ENCODE measurements around the gene PRND. TPM values are rescaled to one million over a fixed set of nuclear protein-coding genes. Genes with fewer than 3 reads are reported as not detected.
A peak's percentile ranks its signal among the peaks of the same experiment; 100 is the strongest.

PRND gene
- total RNA-seq, 1 experiment from 2014 or later, result not detected

GRCh38 chr20:4697831-4698221, 23.9 kb upstream of the PRND start:
- no peak overlapping the region for H3K4me3 Mint-ChIP-seq (ENCODE audit: unreplicated experiment)
- H3K27me3 Mint-ChIP-seq (ENCODE audit: insufficient read depth, unreplicated experiment), result no peaks in the 10 kb centered on the region
- peaks cover 32% of the 10 kb centered on the region for H3K4me1 Mint-ChIP-seq (ENCODE audit: insufficient read depth, unreplicated experiment)
- ChIA-PET POLR2A (interaction anchor here (0.6 to 1.1 kb wide), 5 partner anchors 13 to 631 kb away, joined by 3 to 4 read pairs (median 3); no protein-coding TSS in a partner anchor), CTCF (interaction anchor here (1.2 to 2.8 kb wide), 5 partner anchors 9 to 89 kb away, joined by 3 to 10 read pairs (median 4); no protein-coding TSS in a partner anchor)
- H3K27ac Mint-ChIP-seq (ENCODE audit: low read depth, unreplicated experiment), result peak overlapping the region; percentile 13
- no peak for DNase-seq (ENCODE audit: unreplicated experiment)
- H3K9me3 Mint-ChIP-seq (ENCODE audit: unreplicated experiment), result no peaks in the 10 kb centered on the region
- intact Hi-C loops (cut with micrococcal nuclease), result no loop called here
- no TSS peak for BruUV-seq (replicated peaks)
- peaks cover 65% of the 10 kb centered on the region for H3K36me3 Mint-ChIP-seq (ENCODE audit: insufficient read depth, unreplicated experiment)
- TF ChIP-seq CTCF (IDR thresholded peaks at IDR 0.05; ENCODE audit: unreplicated experiment), result no peak

GRCh38 chr20:4699216-4699615, 22.5 kb upstream of the PRND start:
- Mint-ChIP-seq H3K9me3 (ENCODE audit: unreplicated experiment) (no peaks in the 10 kb centered on the region), H3K4me3 (ENCODE audit: unreplicated experiment) (no peak overlapping the region), H3K4me1 (ENCODE audit: insufficient read depth, unreplicated experiment) (peaks cover 39% of the 10 kb centered on the region), H3K36me3 (ENCODE audit: insufficient read depth, unreplicated experiment) (peaks cover 52% of the 10 kb centered on the region), H3K27me3 (ENCODE audit: insufficient read depth, unreplicated experiment) (no peaks in the 10 kb centered on the region), H3K27ac (ENCODE audit: low read depth, unreplicated experiment) (no peak overlapping the region)
- ChIA-PET POLR2A (interaction anchor here (1.2 kb wide), 1 partner anchor 98 kb away, joined by 4 read pairs; no protein-coding TSS in a partner anchor), CTCF (interaction anchor here (2.8 kb wide), 1 partner anchor 21 kb away, joined by 10 read pairs; no protein-coding TSS in a partner anchor)
- intact Hi-C loops (cut with micrococcal nuclease), result no loop called here
- no peak for TF ChIP-seq CTCF (IDR thresholded peaks at IDR 0.05; ENCODE audit: unreplicated experiment)
- BruUV-seq (replicated peaks), result no TSS peak
- DNase-seq (ENCODE audit: unreplicated experiment), result no peak

- TF ChIP-seq CTCF (IDR thresholded peaks at IDR 0.05; ENCODE audit: unreplicated experiment), result no peak
- BruUV-seq (replicated peaks), result no TSS peak
- Mint-ChIP-seq H3K36me3 (ENCODE audit: insufficient read depth, unreplicated experiment) (peaks cover 51% of the 10 kb centered on the region), H3K4me1 (ENCODE audit: insufficient read depth, unreplicated experiment) (peaks cover 40% of the 10 kb centered on the region), H3K4me3 (ENCODE audit: unreplicated experiment) (no peak overlapping the region), H3K9me3 (ENCODE audit: unreplicated experiment) (no peaks in the 10 kb centered on the region), H3K27ac (ENCODE audit: low read depth, unreplicated experiment) (no peak overlapping the region), H3K27me3 (ENCODE audit: insufficient read depth, unreplicated experiment) (no peaks in the 10 kb centered on the region)
- DNase-seq (ENCODE audit: unreplicated experiment), result no peak
- ChIA-PET POLR2A (interaction anchor here (1.2 to 1.4 kb wide), 2 partner anchors 33 to 99 kb away, joined by 3 to 4 read pairs; no protein-coding TSS in a partner anchor), CTCF (interaction anchor here (0.6 to 1.0 kb wide), 3 partner anchors 11 to 1241 kb away, joined by 3 to 4 read pairs (median 3); no protein-coding TSS in a partner anchor)
- intact Hi-C loops (cut with micrococcal nuclease), result no loop called here
Observed at GRCh38 chr20:4699957-4700356, 21.8 kb upstream of the PRND start.

- BruUV-seq (replicated peaks), result no TSS peak
- peak; percentile 34 for DNase-seq (ENCODE audit: unreplicated experiment)
- H3K36me3 Mint-ChIP-seq (ENCODE audit: insufficient read depth, unreplicated experiment), result peaks cover 26% of the 10 kb centered on the region
- H3K27ac Mint-ChIP-seq (ENCODE audit: low read depth, unreplicated experiment), result no peak overlapping the region
- H3K4me1 Mint-ChIP-seq (ENCODE audit: insufficient read depth, unreplicated experiment), result peaks cover 16% of the 10 kb centered on the region
- ChIA-PET CTCF (interaction anchor here (1.5 kb wide), 1 partner anchor 89 kb away, joined by 4 read pairs; no protein-coding TSS in a partner anchor), POLR2A (interaction anchor here (0.9 kb wide), 2 partner anchors 15 to 89 kb away, joined by 3 to 4 read pairs; no protein-coding TSS in a partner anchor)
- no peaks in the 10 kb centered on the region for H3K9me3 Mint-ChIP-seq (ENCODE audit: unreplicated experiment)
- H3K4me3 Mint-ChIP-seq (ENCODE audit: unreplicated experiment), result no peak overlapping the region
- intact Hi-C loops (cut with micrococcal nuclease), result no loop called here
- H3K27me3 Mint-ChIP-seq (ENCODE audit: insufficient read depth, unreplicated experiment), result no peaks in the 10 kb centered on the region
- no peak for TF ChIP-seq CTCF (IDR thresholded peaks at IDR 0.05; ENCODE audit: unreplicated experiment)
Observed at GRCh38 chr20:4702562-4703280, 19.0 kb upstream of the PRND start.
